Caco-2 (cell line): ENCODE measurements around the gene EDARADD. TPM values are rescaled to one million over a fixed set of nuclear protein-coding genes. Genes with fewer than 3 reads are reported as not detected.

Experiments
- BruUV-seq: library from RNA; stranded (reverse); fragments of 400-500 nt; replicated peaks from 2 replicates; lab custom pipeline; 2021; lab: Mats Ljungman, UMichigan
- CTCF ChIA-PET: fragments of 300-600 bp; sonication (Branson Sonifier 250); formaldehyde crosslinking; loops from one replicate; lab custom pipeline; 2022; ENCODE audit warnings: antibody characterized with exemption; lab: Charles Lee
- POLR2A ChIA-PET: fragments of 300-600 bp; sonication (Branson Sonifier 250); formaldehyde crosslinking; loops from one replicate; lab custom pipeline; 2022; ENCODE audit warnings: antibody characterized with exemption; lab: Charles Lee
- DNase-seq, 2 experiments: peaks; one replicate each; pipeline versions ENCODE4 v3.0.0 to v3.0.0-alpha.2; 2020 to 2022
- H3K27me3 ChIP-seq: replicated peaks from 2 replicates; pipeline ENCODE4 v1.6.0; 2011; ENCODE audit warnings: low read length; ENCODE audit not compliant: control insufficient read depth, insufficient read depth
- H3K36me3 ChIP-seq: 2 replicates; pipeline ENCODE4 v1.5.1; 2011; ENCODE audit warnings: low read length; ENCODE audit not compliant: control insufficient read depth, insufficient read depth
- H3K4me1 ChIP-seq: fragments of 250-450 bp; sonication (Bioruptor Pico); 2 replicates; pipeline ENCODE4 v1.5.1; 2020; ENCODE audit warnings: mild to moderate bottlenecking
- H3K4me3 ChIP-seq: 2 replicates; pipeline ENCODE4 v1.5.1; 2011; ENCODE audit warnings: low read depth, mild to moderate bottlenecking, control low read depth, low read length
- H3K9me3 ChIP-seq: fragments of 250-450 bp; sonication (Bioruptor Pico); 2 replicates; pipeline ENCODE4 v1.5.1; 2020; ENCODE audit warnings: mild to moderate bottlenecking, moderate library complexity
- H3K27ac Mint-ChIP-seq: one replicate; pipeline ENCODE4 v1.8.0; 2022; ENCODE audit warnings: mixed read lengths; ENCODE audit not compliant: unreplicated experiment
- H3K27me3 Mint-ChIP-seq: one replicate; pipeline ENCODE4 v1.8.0; 2022; ENCODE audit warnings: mixed read lengths; ENCODE audit not compliant: insufficient read depth, unreplicated experiment
- H3K36me3 Mint-ChIP-seq: one replicate; pipeline ENCODE4 v1.8.0; 2022; ENCODE audit warnings: mild to moderate bottlenecking, mixed read lengths; ENCODE audit not compliant: insufficient read depth, unreplicated experiment
- H3K4me1 Mint-ChIP-seq: one replicate; pipeline ENCODE4 v1.8.0; 2022; ENCODE audit warnings: low read depth, mixed read lengths; ENCODE audit not compliant: unreplicated experiment
- H3K4me3 Mint-ChIP-seq: one replicate; pipeline ENCODE4 v1.8.0; 2022; ENCODE audit warnings: mild to moderate bottlenecking, moderate library complexity, mixed read lengths; ENCODE audit not compliant: unreplicated experiment
- H3K9me3 Mint-ChIP-seq: one replicate; pipeline ENCODE4 v1.8.0; 2022; ENCODE audit warnings: mixed read lengths; ENCODE audit not compliant: unreplicated experiment
- CTCF ChIP-seq, 2 experiments: fragments of 200-600 bp in 1 of 2; IDR thresholded peaks; 1 replicate in 1 of 2; 2 replicates in 1 of 2; pipeline versions ENCODE4 v1.5.1 to v1.8.0; 2011 to 2022; ENCODE audit warnings: antibody characterized with exemption in 1 of 2, control low read depth in 1 of 2, inconsistent platforms in 1 of 2, low read depth in 1 of 2, low read length in 1 of 2, mild to moderate bottlenecking in 1 of 2, moderate library complexity in 1 of 2; ENCODE audit not compliant: insufficient read depth in 1 of 2, severe bottlenecking in 1 of 2, unreplicated experiment in 1 of 2
- intact Hi-C: fragments of 100-400 bp; cut with micrococcal nuclease; formaldehyde crosslinking; loops from one replicate; pipeline ENCODE4 v1.10.0; 2022; ENCODE audit not compliant: unreplicated experiment
- total RNA-seq: library from RNA; stranded (reverse); gene quantifications from 2 replicates; pipeline ENCODE4 v1.2.3, GENCODE V29; 2022

Gene EDARADD
- total RNA-seq, 1 experiment from 2014 or later, result 14.4 TPM

- Mint-ChIP-seq H3K36me3 (peaks cover 5% of the 10 kb centered on the region), H3K27ac (peak overlapping the region; percentile 4), H3K4me1 (peaks cover 32% of the 10 kb centered on the region), H3K27me3 (no peaks in the 10 kb centered on the region), H3K9me3 (no peaks in the 10 kb centered on the region), H3K4me3 (no peak overlapping the region)
- no peak for DNase-seq
- H3K9me3 ChIP-seq, result no peaks in the 10 kb centered on the region
- H3K27me3 ChIP-seq, result no peaks in the 10 kb centered on the region
- ChIA-PET POLR2A (no interaction called here), CTCF (no interaction called here)
- no peaks in the 10 kb centered on the region for H3K36me3 ChIP-seq
- no TSS peak for BruUV-seq
- no peak for TF ChIP-seq CTCF (IDR thresholded peaks at IDR 0.05; ENCODE audit: insufficient read depth in 1 of 2, low read depth in 1 of 2, low read length in 1 of 2, severe bottlenecking in 1 of 2, unreplicated experiment in 1 of 2)
- intact Hi-C loops, result no loop called here
- H3K4me3 ChIP-seq, result no peak overlapping the region
- peaks cover 47% of the 10 kb centered on the region for H3K4me1 ChIP-seq
Measured at GRCh38 chr1:236401698-236402097, 7.6 kb downstream of the EDARADD start.

- Mint-ChIP-seq H3K9me3 (no peaks in the 10 kb centered on the region), H3K4me1 (peaks cover 14% of the 10 kb centered on the region), H3K36me3 (no peaks in the 10 kb centered on the region), H3K27me3 (no peaks in the 10 kb centered on the region), H3K4me3 (no peak overlapping the region), H3K27ac (no peak overlapping the region)
- no peak overlapping the region for H3K4me3 ChIP-seq
- CTCF ChIA-PET, result no interaction called here
- no peaks in the 10 kb centered on the region for H3K27me3 ChIP-seq
- POLR2A ChIA-PET, result no interaction called here
- intact Hi-C loops, result no loop called here
- H3K9me3 ChIP-seq, result no peaks in the 10 kb centered on the region
- no peaks in the 10 kb centered on the region for H3K36me3 ChIP-seq
- DNase-seq, result no peak
- TF ChIP-seq CTCF (IDR thresholded peaks at IDR 0.05; ENCODE audit: insufficient read depth in 1 of 2, low read depth in 1 of 2, low read length in 1 of 2, severe bottlenecking in 1 of 2, unreplicated experiment in 1 of 2), result no peak
- peaks cover 27% of the 10 kb centered on the region for H3K4me1 ChIP-seq
- BruUV-seq, result no TSS peak
Measured at GRCh38 chr1:236403905-236404696, 10.0 kb downstream of the EDARADD start.

GRCh38 chr1:236407059-236407458 is 13.0 kb downstream of the EDARADD start:
- no peaks in the 10 kb centered on the region for H3K27me3 Mint-ChIP-seq
- POLR2A ChIA-PET, result no interaction called here
- Histone ChIP-seq H3K4me3 (no peak overlapping the region), H3K4me1 (peaks cover 8% of the 10 kb centered on the region; the same call in 1 of the 2 replicates), H3K36me3 (no peaks in the 10 kb centered on the region), H3K9me3 (no peaks in the 10 kb centered on the region), H3K27me3 (no peaks in the 10 kb centered on the region)
- intact Hi-C loops, result no loop called here
- H3K27ac Mint-ChIP-seq, result no peak overlapping the region
- H3K36me3 Mint-ChIP-seq, result no peaks in the 10 kb centered on the region
- DNase-seq, result no peak
- CTCF ChIA-PET, result no interaction called here
- no TSS peak for BruUV-seq
- no peak overlapping the region for H3K4me3 Mint-ChIP-seq
- no peak for TF ChIP-seq CTCF (IDR thresholded peaks at IDR 0.05; ENCODE audit: insufficient read depth in 1 of 2, low read depth in 1 of 2, low read length in 1 of 2, severe bottlenecking in 1 of 2, unreplicated experiment in 1 of 2)
- no peaks in the 10 kb centered on the region for H3K9me3 Mint-ChIP-seq
- H3K4me1 Mint-ChIP-seq, result peaks cover 5% of the 10 kb centered on the region
